HG02623 (cell line): Measurements from ENCODE around the gene KMT5C.

Experiments
- ATAC-seq: cut with Tn5 transposase; IDR thresholded peaks from one replicate; pipeline ENCODE4 v1.9.1; 2021; ENCODE audit warnings: moderate library complexity; ENCODE audit not compliant: unreplicated experiment

The KMT5C gene

DNA sequence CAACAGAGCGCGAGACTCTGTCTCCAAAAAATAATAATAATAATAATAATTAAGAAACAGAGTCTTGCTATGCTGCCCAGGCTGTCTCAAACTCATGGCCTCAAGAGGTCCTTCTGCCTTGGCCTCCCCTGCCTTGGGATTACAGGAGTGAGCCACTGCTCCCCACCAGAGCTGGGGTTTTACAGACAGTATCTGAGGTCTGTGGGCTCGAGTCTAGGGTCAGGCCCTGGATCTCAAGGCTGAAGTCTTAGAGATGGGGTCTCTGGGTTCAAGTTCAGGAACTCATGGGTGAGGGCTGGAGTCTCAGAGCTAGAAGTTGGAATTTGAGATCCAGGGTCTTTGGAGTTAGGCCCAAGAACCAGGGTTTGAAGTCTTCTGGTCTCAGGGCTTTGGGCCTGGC, 27.1 kb downstream of the KMT5C start:
- ATAC-seq: no peak

DNA sequence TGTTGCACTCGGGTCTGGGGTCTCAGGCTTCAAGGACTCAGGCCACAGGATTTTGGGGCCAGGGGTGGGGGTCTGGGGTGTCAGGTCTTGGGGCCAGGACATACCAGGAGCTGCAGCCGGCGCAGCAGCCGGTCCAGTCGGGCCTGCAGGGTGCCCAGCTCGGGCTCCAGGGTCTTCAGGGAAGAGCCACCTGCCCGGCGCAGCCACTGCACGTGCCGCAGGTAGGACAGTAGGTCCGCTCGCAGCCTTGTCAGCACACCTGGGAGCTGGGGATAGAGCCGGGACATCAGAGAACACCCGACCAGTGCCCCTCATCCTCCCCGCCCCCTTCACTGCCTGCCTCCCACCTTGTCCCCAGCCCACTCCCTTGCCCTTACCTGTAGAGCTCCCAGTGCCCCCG, 28.4 kb downstream of the KMT5C start:
- ATAC-seq: no peak

DNA sequence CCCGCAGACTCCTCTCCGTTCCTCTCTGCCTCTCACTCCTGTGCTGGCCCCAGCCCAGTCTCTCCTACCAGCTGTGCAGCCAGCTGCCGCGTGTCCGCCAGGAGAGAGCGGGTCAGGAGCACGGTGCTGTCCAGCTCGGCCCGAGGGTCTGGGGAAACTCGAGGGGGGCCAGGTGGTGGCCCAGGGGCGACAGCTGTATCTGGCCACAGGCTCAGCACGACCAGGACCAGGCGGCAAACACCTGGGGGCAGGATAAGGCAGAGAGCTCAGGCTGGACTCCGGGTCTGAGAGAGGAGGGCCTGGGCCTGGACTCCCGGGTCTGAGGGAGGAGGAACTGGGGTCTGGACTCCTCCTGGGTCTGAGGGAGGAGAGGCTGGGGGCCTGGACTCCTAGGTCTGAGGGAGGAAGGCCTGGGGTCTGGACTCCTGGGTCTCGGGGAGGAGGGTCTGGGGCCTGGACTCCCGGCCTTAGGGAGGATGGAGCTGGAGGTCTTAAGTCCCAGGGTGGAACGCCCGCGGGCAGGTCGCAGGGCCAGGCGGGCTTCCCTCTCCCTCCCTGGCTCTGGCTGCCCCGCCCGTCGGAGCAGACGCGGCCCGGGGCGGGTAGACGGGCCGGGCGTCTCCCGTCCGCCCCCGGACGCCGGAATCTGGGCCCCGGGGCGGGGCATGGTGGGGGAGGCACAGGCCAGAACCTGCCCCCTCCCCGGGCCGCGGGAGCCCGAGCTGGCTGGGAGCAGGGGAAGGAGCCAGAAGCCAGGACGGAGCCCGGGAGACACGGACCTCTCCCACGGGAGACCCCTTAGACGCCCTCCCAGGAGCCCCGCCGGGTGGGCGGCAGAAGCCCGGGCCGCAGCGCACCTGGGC, 29.3 kb downstream of the KMT5C start:
- ATAC-seq: no peak

DNA sequence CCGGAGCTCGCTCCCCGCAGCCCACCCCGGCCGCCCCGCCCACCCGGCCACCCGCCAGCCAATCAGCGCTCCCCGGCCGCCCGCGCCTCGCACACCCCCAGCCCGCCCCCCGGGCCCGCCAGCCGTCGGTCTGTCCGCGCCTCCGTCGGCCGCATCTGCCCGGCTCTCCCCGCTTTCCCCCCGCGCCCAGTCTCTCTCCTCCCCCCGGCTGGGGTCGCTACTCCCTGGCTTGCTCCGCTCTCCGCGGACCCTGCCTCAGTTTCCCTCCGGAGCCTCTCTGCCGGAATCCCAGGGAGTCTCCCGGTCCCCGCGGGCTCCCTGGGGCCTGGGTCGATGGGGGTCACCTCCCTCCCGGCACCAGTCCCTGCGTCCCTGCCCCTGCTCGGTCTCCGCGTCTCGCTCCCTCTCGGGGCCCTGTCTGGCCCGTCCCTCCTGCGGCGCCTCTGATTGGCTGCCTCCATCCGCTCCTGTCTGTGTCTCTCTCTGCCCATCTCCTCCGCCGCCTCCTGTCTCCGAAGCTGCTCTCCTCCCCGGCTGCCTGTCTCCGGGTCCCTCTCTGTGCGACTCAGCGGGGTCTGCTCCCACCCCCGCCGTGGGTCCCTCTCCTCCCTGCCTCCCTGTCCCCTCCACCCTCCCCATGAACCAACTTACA, 30.1 kb downstream of the KMT5C start:
- no peak for ATAC-seq

DNA sequence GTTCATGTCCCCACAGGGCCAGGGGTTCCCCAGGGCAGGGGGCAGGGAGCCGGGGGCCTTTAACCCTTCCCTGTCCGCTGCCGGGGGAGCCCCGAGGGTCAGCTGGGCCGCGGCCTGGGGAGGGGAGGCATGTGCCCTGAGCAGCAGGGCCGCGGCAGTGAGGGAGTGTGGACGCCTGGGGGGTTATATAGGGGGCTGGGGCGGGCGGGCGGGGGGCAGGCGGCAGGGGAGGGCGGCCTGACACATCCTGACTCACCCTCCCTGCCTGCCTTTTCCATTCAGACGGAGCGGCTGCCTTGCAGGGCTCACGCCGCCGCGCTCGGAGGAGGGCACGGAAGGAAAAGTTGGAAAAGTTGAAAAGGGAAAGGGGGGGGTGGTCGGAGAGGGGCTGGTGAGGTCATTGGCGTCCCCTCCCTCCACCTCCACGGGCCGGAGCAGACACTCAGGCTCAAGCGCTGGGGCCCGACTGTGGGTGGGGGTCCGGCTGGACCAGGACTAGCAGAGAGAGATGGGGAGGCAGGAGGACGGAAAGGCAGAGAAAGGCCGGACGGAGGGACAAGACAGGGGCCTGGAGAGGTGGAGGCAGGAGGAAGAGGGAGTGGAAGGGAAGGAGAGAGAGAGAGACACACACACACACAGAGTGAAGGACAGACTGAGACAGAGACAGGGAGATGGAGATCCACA, 30.8 kb downstream of the KMT5C start, which contains the start of gene IL11:
Gene IL11 (minus strand): TSS at position 159 of the 684 bp plus-strand sequence. CDS start 153 bp downstream, at position 6.
- ATAC-seq: no peak

DNA sequence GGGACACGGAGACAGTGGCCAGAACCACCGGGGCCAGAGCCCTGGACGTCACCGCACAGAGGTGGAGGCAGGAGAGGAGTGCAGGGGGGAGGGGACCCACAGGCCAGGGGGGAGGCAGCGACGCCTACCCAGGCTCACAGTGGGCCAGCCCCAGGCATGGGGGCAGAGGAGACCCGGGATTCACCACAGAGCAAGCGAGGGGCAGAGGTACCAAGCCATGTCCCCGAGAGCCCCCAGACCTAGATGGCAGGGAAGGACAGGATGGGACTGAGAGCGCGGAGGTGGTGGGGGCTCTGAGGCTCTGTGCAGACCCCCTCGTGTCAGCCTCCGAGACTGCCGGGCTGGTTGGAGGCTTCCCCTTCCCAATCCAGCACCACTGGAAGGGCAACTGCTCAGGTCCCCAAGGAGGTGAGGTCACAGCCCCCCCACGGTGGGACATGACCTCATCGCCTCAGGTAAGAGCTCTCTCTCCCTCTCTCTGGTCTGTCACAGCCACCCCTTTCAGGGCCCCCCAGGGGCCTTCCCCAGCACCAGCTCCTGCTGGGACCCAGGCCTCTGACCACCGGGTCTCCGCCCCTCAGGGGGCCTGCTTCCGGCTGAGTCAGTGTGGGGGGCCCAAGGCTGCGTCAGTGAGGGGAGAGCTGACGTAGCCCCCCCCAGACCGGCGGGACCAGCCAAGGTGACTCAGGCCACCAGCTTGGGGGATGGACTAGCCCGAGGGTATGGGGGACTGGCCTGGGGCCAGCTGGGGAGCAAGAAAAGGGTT, 32.8 kb downstream of the KMT5C start:
- no peak for ATAC-seq

DNA sequence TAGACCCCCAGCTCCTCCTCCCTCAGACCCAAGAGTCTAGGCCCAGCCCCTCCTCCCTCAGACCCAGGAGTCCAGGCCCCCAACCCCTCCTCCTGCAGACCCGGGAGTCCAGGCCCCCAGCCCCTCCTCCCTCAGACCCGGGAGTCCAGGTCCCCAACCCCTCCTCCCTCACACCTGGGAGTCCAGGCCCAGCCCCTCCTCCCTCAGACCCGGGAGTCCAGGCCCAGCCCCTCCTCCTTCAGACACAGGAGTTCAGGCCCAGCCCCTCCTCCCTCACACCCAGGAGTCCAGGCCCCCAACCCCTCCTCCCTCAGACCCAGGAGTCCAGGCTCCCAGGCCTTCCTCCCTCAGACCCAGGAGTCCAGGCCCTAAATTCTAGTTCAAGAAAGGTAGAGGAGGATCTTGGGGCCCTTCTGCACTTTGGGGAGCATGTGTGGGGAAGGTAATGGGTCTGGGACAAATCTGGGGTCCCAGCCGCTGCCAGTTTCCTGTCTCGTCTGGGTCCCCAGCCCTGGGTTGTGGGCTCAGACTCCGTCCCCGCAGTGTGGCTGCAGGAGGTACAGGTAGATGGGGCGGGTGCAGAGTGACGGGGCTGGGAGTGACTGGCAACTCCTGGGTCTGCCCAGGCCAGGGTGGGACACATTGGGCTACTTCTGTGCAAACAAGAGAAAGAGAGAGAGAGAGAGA, 33.8 kb downstream of the KMT5C start:
- ATAC-seq: no peak

DNA sequence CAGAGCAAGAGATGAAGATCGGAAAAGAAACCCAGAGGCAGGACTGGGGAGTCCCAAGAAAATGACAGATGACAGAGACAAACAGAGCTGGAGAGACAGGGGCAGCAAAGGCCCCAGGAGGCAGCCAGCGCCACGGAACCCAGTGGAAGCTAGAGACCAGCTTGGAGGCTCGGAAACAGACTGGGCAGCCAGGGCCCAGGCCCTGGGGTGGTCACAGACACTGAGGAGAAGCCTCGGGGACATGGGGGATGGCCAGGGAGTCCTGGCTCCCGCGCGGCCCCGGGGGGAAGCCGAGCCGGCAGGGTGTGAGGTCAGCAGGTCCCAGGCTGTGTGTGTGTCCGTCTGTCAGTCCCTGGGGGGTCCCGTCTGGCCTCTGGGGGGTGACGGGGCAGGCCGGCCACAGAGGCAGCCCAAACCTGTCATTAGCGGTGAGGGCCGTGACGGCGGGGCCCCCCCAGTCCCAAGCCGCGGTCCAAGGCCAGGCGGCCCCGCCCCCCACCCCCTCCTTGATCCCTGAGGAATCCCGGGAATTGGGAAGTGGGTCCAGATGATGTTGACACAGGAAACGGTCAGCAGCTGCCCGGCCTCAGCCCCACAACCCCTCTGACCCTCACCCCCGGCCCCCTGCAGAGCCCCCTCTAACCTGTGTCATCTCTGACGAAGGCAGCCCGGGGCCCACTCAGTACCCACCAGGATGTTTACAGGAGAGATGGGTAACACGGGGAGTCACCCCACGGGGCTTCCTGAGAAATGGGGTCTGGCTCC, 34.5 kb downstream of the KMT5C start:
- ATAC-seq: no peak

DNA sequence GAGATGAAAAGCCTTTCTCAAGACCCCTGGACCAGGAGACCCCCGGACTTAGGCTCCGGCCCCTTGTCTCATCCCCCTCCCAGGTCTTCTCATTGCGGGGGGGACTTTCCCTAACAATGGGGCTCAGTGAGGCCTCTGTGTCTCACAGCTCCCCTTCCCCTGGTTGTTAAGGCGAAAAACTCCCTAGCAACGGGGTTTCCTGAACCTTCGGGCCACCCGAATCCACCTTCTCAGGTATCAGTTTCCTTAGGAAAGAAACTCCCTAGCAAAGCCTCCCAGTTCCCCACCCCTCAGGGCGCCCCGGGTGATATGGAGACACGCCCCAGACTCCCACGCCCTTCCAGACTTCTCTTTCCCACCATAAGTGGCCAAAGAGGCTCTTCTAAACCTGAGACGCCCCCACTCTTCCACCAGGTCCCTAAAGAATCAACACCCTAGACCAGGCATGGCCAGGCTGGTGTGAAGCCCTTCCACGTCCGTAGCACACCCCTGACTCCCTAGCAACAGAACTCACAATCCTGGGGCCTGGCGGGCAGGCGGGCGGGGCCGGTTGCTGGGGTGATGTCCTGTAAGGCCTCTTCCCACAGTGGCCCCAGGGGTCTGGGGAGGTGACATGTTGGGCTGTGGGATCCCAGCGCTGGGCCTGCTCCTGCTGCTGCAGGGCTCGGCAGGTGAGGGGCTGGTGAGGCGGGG, 36.7 kb downstream of the KMT5C start, which contains the start of gene TMEM190:
Gene TMEM190 (plus strand): TSS at position 586 of the 693 bp plus-strand sequence. CDS start 28 bp downstream, at position 614.
- no peak for ATAC-seq

DNA sequence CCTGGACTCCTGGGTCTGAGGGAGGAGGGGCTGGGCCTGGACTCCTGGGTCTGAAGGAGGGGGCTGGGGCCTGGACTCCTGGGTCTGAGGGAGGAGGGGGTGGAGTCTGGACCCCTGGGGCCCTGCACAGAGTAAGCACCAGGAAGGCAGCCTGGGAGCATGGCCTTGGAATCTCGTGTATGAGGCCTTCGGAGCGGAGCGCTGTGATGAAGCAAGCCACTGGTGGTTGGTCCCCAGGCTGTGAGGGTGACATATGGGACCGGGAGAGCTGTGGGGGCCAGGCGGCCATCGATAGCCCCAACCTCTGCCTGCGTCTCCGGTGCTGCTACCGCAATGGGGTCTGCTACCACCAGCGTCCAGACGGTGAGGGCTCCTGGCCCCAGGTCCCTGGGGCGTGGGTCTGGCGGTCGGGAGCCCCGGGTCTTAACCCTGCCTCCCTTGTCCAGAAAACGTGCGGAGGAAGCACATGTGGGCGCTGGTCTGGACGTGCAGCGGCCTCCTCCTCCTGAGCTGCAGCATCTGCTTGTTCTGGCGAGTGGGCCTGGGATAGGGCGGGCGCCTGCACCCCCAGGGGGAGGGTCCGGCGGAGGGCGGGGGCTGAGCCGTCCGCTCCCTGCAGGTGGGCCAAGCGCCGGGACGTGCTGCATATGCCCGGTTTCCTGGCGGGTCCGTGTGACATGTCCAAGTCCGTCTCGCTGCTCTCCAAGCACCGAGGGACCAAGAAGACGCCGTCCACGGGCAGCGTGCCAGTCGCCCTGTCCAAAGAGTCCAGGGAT, 37.9 kb downstream of the KMT5C start:
- ATAC-seq: no peak

DNA sequence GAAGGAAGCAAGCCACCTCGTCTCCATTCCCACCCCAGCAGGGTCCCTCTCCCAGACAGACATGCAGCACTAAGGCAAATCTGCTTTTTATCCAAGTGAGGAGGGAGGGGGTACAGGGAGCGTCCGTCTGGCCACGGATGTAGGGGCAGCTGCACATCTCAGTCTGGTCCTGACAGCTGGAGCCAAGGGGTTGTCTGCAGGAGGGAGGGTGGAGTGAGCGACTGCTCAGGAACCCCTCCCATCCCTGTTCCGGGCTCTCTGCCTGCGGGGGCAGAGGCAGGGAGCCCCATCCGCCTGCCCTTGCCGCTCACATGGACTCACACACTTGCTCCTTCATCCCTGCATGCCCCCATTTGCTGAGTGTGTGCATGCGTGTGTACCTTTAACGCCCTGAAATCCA, 39.5 kb downstream of the KMT5C start:
- ATAC-seq: no peak

DNA sequence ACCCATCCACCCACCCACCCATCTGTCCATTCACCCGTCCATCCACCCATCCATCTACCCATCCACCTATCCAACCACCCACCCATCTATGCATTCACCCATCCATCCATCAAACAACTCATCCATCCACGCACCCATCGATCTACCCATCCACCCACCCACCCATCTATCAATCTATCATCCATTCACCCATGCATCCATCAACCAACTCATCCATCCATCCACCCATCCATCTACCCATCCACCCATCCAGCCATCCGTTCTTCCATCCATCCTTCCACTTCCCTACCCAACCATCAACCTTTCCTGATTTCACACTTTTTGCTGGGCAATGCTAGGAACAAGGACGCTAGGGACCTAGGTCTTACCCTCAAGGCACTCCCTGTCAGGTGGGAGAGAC, 42.3 kb downstream of the KMT5C start:
- no peak for ATAC-seq

DNA sequence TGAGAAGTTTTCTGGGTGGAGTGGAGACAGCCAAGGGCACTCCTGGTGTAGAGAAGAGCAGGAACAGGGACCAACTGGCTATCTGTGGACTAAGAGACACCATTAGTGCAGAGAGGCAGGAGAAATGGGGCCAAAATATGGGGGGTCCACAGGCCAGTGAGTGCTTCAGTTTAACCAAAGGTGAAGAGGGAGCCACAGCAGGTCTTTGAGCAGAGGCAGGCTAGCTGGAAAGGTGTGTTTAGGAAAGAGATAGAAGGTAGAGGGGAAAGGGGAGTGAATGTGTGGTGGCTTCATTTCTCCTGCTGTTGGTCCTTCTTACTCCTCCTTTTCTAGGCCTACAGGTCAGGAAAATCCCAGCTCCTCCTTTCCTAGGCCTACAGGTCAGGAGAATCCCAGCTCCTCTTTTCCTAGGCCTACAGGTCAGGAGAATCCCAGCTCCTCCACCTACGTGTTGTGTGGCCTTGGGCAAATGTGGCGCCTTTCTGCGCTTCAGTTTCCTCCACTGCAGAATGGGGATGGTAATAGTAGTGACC, 42.9 kb downstream of the KMT5C start:
- no peak for ATAC-seq

DNA sequence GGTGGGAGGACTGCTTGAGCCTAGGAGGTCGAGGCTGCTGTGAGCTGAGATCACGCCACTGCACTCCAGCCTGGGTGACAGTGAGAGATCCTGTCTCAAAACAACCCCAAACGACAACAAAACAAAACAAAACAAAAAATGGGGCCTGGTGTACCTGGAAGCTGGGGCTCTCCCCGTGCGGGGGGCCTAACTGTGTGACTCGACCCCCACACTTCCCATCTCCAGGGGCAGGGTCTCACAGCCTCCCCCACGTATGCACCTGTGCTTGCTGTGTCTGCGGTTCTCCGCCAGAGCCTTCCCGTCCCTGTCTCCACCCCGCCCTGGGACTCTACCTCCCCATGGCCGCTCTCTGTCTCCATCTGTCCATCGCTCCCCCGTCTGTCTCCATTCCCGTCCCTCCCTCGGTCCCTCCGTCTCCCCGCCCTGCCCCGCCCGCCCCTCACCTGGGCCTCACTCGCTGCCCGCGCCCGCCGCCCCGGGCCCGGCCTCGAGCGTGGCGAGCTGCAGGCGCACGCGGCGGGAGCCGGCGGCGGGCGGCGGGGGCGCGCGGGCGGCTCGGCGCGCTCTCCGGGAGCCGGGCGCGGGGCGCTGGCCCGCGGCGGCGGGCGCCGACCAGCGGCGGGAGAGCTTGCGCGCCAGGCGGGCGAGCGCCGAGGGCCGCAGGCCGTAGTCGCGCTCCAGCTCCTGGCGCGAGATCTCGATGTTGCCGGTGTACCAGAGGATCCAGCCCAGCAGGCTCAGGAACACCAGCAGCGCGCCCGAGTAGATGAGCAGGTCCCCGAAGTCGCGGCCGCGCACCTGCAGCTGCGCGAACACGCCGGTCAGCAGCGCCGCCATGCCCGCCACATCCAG, 43.8 kb downstream of the KMT5C start:
- ATAC-seq: no peak

DNA sequence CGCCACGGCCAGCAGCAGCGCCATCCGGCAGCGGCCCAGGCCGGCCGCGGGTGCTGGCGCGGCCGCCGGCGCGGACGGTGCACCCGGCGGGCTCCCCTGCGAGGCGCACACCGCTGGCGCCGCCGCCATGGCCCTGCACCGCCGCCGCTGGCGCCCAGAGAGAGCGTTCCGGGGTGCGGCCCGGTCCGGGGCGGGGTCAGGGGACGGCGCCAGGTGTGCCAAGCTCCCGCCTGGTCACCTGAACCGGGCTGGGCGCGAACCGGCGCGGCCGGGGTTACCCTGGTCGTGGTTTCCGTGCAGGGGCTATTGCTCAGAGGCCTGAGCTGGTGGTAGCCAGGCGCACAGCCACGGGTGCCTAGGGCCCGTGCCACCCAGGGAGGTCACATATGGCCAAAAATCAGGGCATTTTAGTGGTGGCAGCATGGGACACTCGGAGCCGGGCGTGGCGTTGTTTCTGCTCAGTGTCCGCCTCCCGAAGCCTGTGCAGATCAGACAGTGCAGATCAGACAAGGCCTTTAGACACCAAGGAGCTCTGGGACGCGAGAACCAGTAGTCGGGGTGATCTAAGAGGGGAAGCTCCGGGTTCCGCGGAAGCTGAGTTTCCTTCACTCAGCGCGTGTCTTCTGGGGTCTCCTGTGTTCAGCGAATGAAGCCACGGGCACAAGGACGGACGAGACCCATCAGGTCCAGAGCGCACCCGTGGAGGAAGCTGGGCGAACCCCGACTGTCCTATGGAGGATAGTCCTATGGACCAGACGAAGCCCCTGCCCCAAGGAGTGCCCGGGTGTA, 44.6 kb downstream of the KMT5C start, which contains the start of gene TMEM238:
Gene TMEM238 (minus strand): TSS at position 162 of the 789 bp plus-strand sequence. CDS start 33 bp downstream, at position 129.
- no peak for ATAC-seq
